Tibial nerve (tissue), 4 donors: ENCODE results near the gene EIF3B. TPM values are rescaled to one million over a fixed set of nuclear protein-coding genes. Genes with fewer than 3 reads are reported as not detected.
"Not testable (repeated sequence)": the region's sequence is repeated elsewhere in the genome, so short reads cannot be mapped to it uniquely, and the experiment has no call there.

Experiments used
- DNase-seq, 2 donors: peaks; one replicate each; pipeline ENCODE4 v3.0.0-alpha.2; 2019; ENCODE audit warnings: low spot score in 2 of 2
- H3K27ac ChIP-seq, 4 donors: fragments of 200-600 bp; sonication (generic) in 3 of 4; one replicate each; pipeline ENCODE4 v1.5.1; 2017 to 2019; ENCODE audit warnings: mild to moderate bottlenecking in 1 of 4
- H3K27me3 ChIP-seq, 2 donors: fragments of 200-600 bp; sonication (generic) in 1 of 2; one replicate each; pipeline versions ENCODE4 v1.5.1 to v1.6.0; 2017 to 2019
- H3K36me3 ChIP-seq, 3 donors: fragments of 200-600 bp; sonication (generic); one replicate each; pipeline ENCODE4 v1.5.1; 2018 to 2019
- H3K4me1 ChIP-seq, 4 donors: fragments of 200-600 bp; sonication (generic) in 3 of 4; one replicate each; pipeline ENCODE4 v1.5.1; 2017 to 2019
- H3K4me3 ChIP-seq, 4 donors: fragments of 200-600 bp; sonication (generic) in 3 of 4; one replicate each; pipeline ENCODE4 v1.5.1; 2017 to 2019; ENCODE audit warnings: mild to moderate bottlenecking in 1 of 4, moderate library complexity in 1 of 4
- H3K9me3 ChIP-seq, 4 donors: fragments of 200-600 bp; sonication (generic) in 3 of 4; one replicate each; pipeline ENCODE4 v1.5.1; 2017 to 2019
- CTCF ChIP-seq, 5 experiments: fragments of 200-600 bp in 3 of 5; fragments of 450-650 bp in 2 of 5; sonication (generic) in 3 of 5; IDR thresholded peaks; one replicate each; pipeline ENCODE4 v1.5.1; 2016 to 2019; ENCODE audit warnings: antibody characterized with exemption in 5 of 5, mild to moderate bottlenecking in 3 of 5, moderate library complexity in 2 of 5
- EP300 ChIP-seq, 2 donors: sonication (generic); formaldehyde crosslinking; IDR thresholded peaks; one replicate each; pipeline ENCODE4 v1.6.1; 2017; ENCODE audit warnings: antibody characterized with exemption in 2 of 2, mild to moderate bottlenecking in 1 of 2
- POLR2A ChIP-seq, 2 donors: fragments of 450-650 bp; IDR thresholded peaks; one replicate each; pipeline ENCODE4 v1.6.1; 2017; ENCODE audit warnings: antibody characterized with exemption in 2 of 2, mild to moderate bottlenecking in 2 of 2, moderate library complexity in 2 of 2
- WGBS, 2 donors: methylation state at CpG; one replicate each; pipeline ENCODE4 v1.1.5; 2018; 5-methylcytosine and 5-hydroxymethylcytosine counted together
- total RNA-seq, 4 donors: library from RNA; depleted of rRNA; stranded (reverse); fragments of >200 nt; gene quantifications; one replicate each; pipeline ENCODE4 v1.1.0, GENCODE V29; 2016

EIF3B gene
- total RNA-seq, 4 donors from 2014 or later, result 124 to 232 (median 147) TPM

DNA sequence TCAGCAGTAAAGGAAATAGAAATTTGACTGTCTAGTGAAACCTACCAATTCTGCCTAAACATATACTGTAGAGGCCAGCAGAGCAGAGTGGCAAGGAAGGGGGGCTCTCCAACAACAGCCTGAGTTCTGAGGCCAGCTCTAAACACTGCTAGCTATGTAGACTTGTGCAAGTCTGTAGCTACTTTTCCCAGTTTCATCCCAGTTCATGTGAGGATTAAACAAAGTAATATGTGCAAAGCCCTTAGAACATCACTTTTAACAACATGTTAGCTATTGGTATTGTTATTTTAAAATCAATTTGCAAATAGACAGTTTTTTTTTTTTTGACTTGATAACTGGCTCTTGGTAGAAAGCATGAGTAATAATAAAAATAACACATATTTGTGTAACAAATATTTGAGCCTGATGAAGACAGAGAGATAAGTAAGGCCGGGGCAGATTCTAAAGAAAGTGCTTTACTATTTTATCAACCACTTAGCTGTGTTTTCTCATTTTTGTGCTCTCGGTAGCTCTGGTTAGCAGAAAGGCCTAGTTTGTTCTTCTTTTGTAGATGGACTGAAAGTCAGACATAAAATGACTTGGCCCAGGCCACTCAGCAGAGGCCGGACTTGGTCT lies 58.1 kb downstream of the EIF3B start:
- no peak for DNase-seq
- Histone ChIP-seq H3K36me3 (no peaks in the 10 kb centered on the region), H3K9me3 (no peaks in the 10 kb centered on the region), H3K27me3 (no peaks in the 10 kb centered on the region), H3K4me1 (peaks cover 0 to 69% (median 18%) of the 10 kb centered on the region in 4 donors), H3K27ac (peak overlapping the region in 3 of 4 donors; percentile 0 to 57 (median 38)), H3K4me3 (no peak overlapping the region)
- 54 to 57% methylated on average over 3 of the region's 3 CpGs for WGBS, 2 donors
- no peak for TF ChIP-seq EP300 (IDR thresholded peaks at IDR 0.05)
- TF ChIP-seq POLR2A (IDR thresholded peaks at IDR 0.05), result no peak
- no peak for TF ChIP-seq CTCF (IDR thresholded peaks at IDR 0.05)

DNA sequence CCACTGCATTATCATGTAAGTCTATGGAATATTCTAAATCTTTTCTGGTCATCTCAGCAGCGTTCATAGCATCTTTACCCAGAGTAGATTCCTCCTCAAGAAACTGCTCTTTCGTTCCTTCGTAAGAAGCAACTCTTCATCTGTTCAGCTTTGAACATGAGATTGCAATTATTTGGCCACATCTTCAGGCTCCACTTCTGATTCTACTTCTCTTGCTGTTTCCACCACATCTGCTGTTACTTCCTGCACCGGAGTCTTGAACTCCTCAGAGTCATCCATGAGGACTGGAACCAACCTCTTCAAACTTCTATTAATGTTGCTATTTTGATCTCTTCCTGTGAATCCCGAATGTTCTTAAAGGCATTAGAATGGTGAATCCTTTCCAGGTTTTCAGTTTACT lies 61.4 kb downstream of the EIF3B start:
- Histone ChIP-seq H3K36me3 (peaks cover 0 to 9% (median 0%) of the 10 kb centered on the region in 3 donors), H3K27me3 (no peaks in the 10 kb centered on the region), H3K4me1 (peaks cover 0 to 48% (median 11%) of the 10 kb centered on the region in 4 donors), H3K4me3 (no peak overlapping the region), H3K27ac (no peak overlapping the region), H3K9me3 (no peaks in the 10 kb centered on the region)
- 77% methylated on average over 5 of the region's 5 CpGs for WGBS, 2 donors
- TF ChIP-seq EP300 (IDR thresholded peaks at IDR 0.05) (no peak), POLR2A (IDR thresholded peaks at IDR 0.05) (no peak), CTCF (IDR thresholded peaks at IDR 0.05) (no peak)
- DNase-seq, result no peak

DNA sequence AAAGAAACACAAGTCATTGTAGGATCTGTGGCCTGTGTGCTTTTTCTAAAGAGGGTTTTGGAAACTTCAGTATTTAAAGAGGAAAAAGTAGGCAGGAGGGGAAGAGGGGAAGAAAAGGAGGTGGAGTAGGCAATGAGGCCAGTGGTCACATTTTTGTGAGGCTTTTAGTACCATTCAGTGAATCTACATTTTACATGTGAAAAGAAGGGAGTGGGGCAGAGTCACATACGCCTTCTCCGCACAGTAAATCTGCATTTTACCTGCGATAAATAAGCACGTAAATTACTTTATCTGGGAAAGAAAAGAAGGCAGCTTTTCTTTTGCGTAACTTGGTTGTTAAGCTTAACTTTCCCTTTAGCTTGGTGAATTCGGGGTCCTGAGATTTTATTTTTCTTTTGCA lies 62.0 kb downstream of the EIF3B start:
- WGBS, 2 donors, result 93 to 96% methylated on average over 6 of the region's 6 CpGs
- peaks cover 0 to 9% (median 0%) of the 10 kb centered on the region in 3 donors for H3K36me3 ChIP-seq
- no peak overlapping the region for H3K27ac ChIP-seq
- peaks cover 0 to 45% (median 10%) of the 10 kb centered on the region in 4 donors for H3K4me1 ChIP-seq
- no peak for DNase-seq
- no peak for TF ChIP-seq POLR2A (IDR thresholded peaks at IDR 0.05)
- no peak for TF ChIP-seq EP300 (IDR thresholded peaks at IDR 0.05)
- TF ChIP-seq CTCF (IDR thresholded peaks at IDR 0.05), result no peak
- no peak overlapping the region for H3K4me3 ChIP-seq
- no peaks in the 10 kb centered on the region for H3K9me3 ChIP-seq
- no peaks in the 10 kb centered on the region for H3K27me3 ChIP-seq

GRCh38 chr7:2417178-2417577 lies 62.6 kb downstream of the EIF3B start:
- H3K36me3 ChIP-seq, H3K27me3 ChIP-seq, H3K9me3 ChIP-seq, H3K4me3 ChIP-seq, H3K27ac ChIP-seq, DNase-seq: not testable (repeated sequence)
- 94 to 99% methylated on average over 3 of the region's 3 CpGs for WGBS, 2 donors
- peaks cover 0 to 39% (median 8%) of the 10 kb centered on the region in 4 donors for H3K4me1 ChIP-seq

GRCh38 chr7:2417981-2418481 lies 63.4 kb downstream of the EIF3B start:
- 51 to 53% methylated on average over 13 to 15 of the region's 15 CpGs for WGBS, 2 donors
- Histone ChIP-seq H3K27ac (peak overlapping the region in 1 of 4 donors; percentile 15), H3K4me1 (peaks cover 0 to 31% (median 5%) of the 10 kb centered on the region in 4 donors), H3K27me3 (no peaks in the 10 kb centered on the region), H3K4me3 (no peak overlapping the region), H3K36me3 (peaks cover 0 to 10% (median 0%) of the 10 kb centered on the region in 3 donors), H3K9me3 (no peaks in the 10 kb centered on the region)
- TF ChIP-seq CTCF (IDR thresholded peaks at IDR 0.05) (no peak), POLR2A (IDR thresholded peaks at IDR 0.05) (no peak), EP300 (IDR thresholded peaks at IDR 0.05) (no peak)
- no peak for DNase-seq
